ENCODE data around the gene PLEKHJ1. TPM values are rescaled to one million over a fixed set of nuclear protein-coding genes. Genes with fewer than 3 reads are reported as not detected.
A peak's percentile ranks its signal among the peaks of the same experiment; 100 is the strongest.

PLEKHJ1 gene
- total and polyA plus RNA-seq, 2 of the 13 experiments (the other 11 are each of a cell fraction or from before 2014, with no cell fraction given) = 70.5 to 130 TPM

DNA sequence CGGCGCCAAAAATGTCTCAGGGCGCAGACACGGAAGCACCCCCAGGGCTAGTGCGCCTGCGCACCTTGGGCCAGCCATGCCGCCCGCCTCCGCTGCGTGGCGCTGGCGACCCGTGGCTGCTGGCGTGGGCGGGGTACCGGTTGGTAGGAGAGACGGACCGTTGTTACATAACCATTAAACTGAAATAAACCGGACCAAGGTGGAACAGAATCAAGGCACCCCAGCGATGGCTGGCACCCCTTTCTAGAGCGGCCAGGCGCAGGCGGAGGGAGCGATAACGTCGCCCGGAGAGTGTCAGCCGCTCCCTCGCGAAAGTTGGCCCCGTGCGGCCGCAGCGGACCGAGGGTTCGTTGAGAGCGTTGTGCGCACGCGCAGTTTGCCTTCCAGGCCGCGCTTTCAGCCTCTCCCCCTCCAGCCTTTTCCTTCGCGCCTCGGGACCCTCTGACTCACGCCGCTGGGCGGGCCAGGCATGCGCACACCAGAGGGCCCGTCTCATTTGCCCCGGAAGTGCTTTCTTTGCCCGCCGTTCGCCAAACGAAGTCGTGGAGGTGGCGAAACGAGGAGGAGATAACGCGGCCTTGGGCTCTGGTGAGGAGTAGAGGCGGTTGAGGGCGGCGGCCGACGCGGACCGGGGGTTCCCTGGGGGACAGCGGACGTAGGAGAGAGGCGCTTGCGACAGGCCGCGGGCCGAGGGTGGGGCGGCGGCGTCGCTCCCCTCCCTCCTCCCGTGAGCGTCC is at the start of gene PLEKHJ1, which contains the start of gene SF3A2 (continued):
- TF ChIP-seq HNF4A (CRISPR knock-in tag; IDR thresholded peaks at IDR 0.05) (peak; percentile 4; the same call in 1 of the 2 replicates), ZNF775 (CRISPR knock-in tag; IDR thresholded peaks at IDR 0.05; ENCODE audit: borderline replicate concordance) (no peak), REPIN1 (CRISPR knock-in tag; IDR thresholded peaks at IDR 0.05; ENCODE audit: borderline replicate concordance, low read depth) (peak; percentile 96), PHF5A (CRISPR knock-in tag; IDR thresholded peaks at IDR 0.05; ENCODE audit: low read depth, unreplicated experiment) (peak; percentile 62), ZNF773 (CRISPR knock-in tag; IDR thresholded peaks at IDR 0.05; ENCODE audit: borderline replicate concordance) (no peak), NBN (conservative IDR thresholded peaks at IDR 0.05) (no peak), FOXM1 (CRISPR knock-in tag; IDR thresholded peaks at IDR 0.05) (no peak), ZNF383 (CRISPR knock-in tag; IDR thresholded peaks at IDR 0.05; ENCODE audit: borderline replicate concordance) (no peak), SNAI1 (CRISPR knock-in tag; IDR thresholded peaks at IDR 0.05; ENCODE audit: borderline replicate concordance) (no peak; the same call in 1 of the 2 replicates), ZNF207 (IDR thresholded peaks at IDR 0.05; ENCODE audit: borderline replicate concordance) (no peak), RBFOX2 (IDR thresholded peaks at IDR 0.05; ENCODE audit: low read depth, low read length) (peak; percentile 91), TEAD3 (CRISPR knock-in tag; optimal IDR thresholded peaks at IDR 0.05; ENCODE audit: borderline replicate concordance) (no peak), ZNF564 (CRISPR knock-in tag; IDR thresholded peaks at IDR 0.05) (0 out of 2 replicates have a peak, but pooled peaks have one; percentile 19), PCBP1 (IDR thresholded peaks at IDR 0.05; ENCODE audit: borderline replicate concordance, low read depth, low read length) (0 out of 2 replicates have a peak, but pooled peaks have one; percentile 73), ZNF674 (CRISPR knock-in tag; IDR thresholded peaks at IDR 0.05; ENCODE audit: low read depth) (no peak)
- TF ChIP-seq, protein P1, sequence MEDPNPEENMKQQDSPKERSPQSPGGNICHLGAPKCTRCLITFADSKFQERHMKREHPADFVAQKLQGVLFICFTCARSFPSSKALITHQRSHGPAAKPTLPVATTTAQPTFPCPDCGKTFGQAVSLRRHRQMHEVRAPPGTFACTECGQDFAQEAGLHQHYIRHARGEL (CRISPR knock-in tag; IDR thresholded peaks at IDR 0.05) = peak; percentile 64; the same call in 1 of the 2 replicates
- TF ChIP-seq, protein P2, sequence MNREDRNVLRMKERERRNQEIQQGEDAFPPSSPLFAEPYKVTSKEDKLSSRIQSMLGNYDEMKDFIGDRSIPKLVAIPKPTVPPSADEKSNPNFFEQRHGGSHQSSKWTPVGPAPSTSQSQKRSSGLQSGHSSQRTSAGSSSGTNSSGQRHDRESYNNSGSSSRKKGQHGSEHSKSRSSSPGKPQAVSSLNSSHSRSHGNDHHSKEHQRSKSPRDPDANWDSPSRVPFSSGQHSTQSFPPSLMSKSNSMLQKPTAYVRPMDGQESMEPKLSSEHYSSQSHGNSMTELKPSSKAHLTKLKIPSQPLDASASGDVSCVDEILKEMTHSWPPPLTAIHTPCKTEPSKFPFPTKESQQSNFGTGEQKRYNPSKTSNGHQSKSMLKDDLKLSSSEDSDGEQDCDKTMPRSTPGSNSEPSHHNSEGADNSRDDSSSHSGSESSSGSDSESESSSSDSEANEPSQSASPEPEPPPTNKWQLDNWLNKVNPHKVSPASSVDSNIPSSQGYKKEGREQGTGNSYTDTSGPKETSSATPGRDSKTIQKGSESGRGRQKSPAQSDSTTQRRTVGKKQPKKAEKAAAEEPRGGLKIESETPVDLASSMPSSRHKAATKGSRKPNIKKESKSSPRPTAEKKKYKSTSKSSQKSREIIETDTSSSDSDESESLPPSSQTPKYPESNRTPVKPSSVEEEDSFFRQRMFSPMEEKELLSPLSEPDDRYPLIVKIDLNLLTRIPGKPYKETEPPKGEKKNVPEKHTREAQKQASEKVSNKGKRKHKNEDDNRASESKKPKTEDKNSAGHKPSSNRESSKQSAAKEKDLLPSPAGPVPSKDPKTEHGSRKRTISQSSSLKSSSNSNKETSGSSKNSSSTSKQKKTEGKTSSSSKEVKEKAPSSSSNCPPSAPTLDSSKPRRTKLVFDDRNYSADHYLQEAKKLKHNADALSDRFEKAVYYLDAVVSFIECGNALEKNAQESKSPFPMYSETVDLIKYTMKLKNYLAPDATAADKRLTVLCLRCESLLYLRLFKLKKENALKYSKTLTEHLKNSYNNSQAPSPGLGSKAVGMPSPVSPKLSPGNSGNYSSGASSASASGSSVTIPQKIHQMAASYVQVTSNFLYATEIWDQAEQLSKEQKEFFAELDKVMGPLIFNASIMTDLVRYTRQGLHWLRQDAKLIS (CRISPR knock-in tag; IDR thresholded peaks at IDR 0.05) = 0 out of 2 replicates have a peak, but pooled peaks have one; percentile 74
- TF ChIP-seq, protein P3, sequence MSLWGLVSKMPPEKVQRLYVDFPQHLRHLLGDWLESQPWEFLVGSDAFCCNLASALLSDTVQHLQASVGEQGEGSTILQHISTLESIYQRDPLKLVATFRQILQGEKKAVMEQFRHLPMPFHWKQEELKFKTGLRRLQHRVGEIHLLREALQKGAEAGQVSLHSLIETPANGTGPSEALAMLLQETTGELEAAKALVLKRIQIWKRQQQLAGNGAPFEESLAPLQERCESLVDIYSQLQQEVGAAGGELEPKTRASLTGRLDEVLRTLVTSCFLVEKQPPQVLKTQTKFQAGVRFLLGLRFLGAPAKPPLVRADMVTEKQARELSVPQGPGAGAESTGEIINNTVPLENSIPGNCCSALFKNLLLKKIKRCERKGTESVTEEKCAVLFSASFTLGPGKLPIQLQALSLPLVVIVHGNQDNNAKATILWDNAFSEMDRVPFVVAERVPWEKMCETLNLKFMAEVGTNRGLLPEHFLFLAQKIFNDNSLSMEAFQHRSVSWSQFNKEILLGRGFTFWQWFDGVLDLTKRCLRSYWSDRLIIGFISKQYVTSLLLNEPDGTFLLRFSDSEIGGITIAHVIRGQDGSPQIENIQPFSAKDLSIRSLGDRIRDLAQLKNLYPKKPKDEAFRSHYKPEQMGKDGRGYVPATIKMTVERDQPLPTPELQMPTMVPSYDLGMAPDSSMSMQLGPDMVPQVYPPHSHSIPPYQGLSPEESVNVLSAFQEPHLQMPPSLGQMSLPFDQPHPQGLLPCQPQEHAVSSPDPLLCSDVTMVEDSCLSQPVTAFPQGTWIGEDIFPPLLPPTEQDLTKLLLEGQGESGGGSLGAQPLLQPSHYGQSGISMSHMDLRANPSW (CRISPR knock-in tag; IDR thresholded peaks at IDR 0.05; ENCODE audit: borderline replicate concordance) = no peak
- TF ChIP-seq, protein P4, sequence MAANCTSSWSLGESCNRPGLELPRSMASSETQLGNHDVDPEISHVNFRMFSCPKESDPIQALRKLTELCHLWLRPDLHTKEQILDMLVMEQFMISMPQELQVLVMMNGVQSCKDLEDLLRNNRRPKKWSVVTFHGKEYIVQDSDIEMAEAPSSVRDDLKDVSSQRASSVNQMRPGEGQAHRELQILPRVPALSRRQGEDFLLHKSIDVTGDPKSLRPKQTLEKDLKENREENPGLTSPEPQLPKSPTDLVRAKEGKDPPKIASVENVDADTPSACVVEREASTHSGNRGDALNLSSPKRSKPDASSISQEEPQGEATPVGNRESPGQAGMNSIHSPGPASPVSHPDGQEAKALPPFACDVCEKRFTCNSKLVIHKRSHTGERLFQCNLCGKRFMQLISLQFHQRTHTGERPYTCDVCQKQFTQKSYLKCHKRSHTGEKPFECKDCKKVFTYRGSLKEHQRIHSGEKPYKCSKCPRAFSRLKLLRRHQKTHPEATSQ (CRISPR knock-in tag; IDR thresholded peaks at IDR 0.05; ENCODE audit: borderline replicate concordance) = peak; percentile 93; the same call in 1 of the 2 replicates
